Measurements from ENCODE around the gene ITGB1.

The ITGB1 gene

GRCh38 chr10:32887481-32887880 lies 70.5 kb downstream of the ITGB1 start:
- no peak for TF ChIP-seq CTCF (IDR thresholded peaks at IDR 0.05; ENCODE audit: insufficient read depth, missing control alignments)
- DNase-seq (ENCODE audit: insufficient read length, low spot score) (no peak), FAIRE-seq (no peak)

- no peak for DNase-seq (ENCODE audit: insufficient read length, low spot score)
- TF ChIP-seq CTCF (IDR thresholded peaks at IDR 0.05; ENCODE audit: insufficient read depth, missing control alignments): no peak
- FAIRE-seq: peak; percentile 70
Observed at GRCh38 chr10:32882076-32882475, 76.0 kb downstream of the ITGB1 start.

GRCh38 chr10:32878646-32879045 lies 79.4 kb downstream of the ITGB1 start:
- DNase-seq (ENCODE audit: insufficient read length, low spot score) (no peak), FAIRE-seq (no peak)
- no peak for TF ChIP-seq CTCF (IDR thresholded peaks at IDR 0.05; ENCODE audit: insufficient read depth, missing control alignments)

GRCh38 chr10:32877915-32878314 lies 80.1 kb downstream of the ITGB1 start:
- DNase-seq (ENCODE audit: insufficient read length, low spot score): no peak
- FAIRE-seq: no peak

GRCh38 chr10:32865170-32865569 lies 92.9 kb downstream of the ITGB1 start:
- no peak for DNase-seq (ENCODE audit: insufficient read length, low spot score)
- no peak for TF ChIP-seq CTCF (IDR thresholded peaks at IDR 0.05; ENCODE audit: insufficient read depth, missing control alignments)
- FAIRE-seq: no peak

More at GRCh38 chr10:32877915-32878314, 80.1 kb downstream of the ITGB1 start:
- no peak for TF ChIP-seq CTCF (IDR thresholded peaks at IDR 0.05; ENCODE audit: insufficient read depth, missing control alignments)

GRCh38 chr10:32854435-32854834 lies 103.6 kb downstream of the ITGB1 start:
- TF ChIP-seq CTCF (IDR thresholded peaks at IDR 0.05; ENCODE audit: insufficient read depth, missing control alignments): no peak
- FAIRE-seq (no peak), DNase-seq (ENCODE audit: insufficient read length, low spot score) (no peak)

- no peak for TF ChIP-seq CTCF (IDR thresholded peaks at IDR 0.05; ENCODE audit: insufficient read depth, missing control alignments)
- DNase-seq (ENCODE audit: insufficient read length, low spot score): no peak
- no peak for FAIRE-seq
Observed at GRCh38 chr10:32851301-32851700, 106.7 kb downstream of the ITGB1 start.
